CMK (cell line): ENCODE measurements around the gene VPS45.
A peak's percentile ranks its signal among the peaks of the same experiment; 100 is the strongest.
"Not testable (repeated sequence)": the region's sequence is repeated elsewhere in the genome, so short reads cannot be mapped to it uniquely, and the experiment has no call there.

Experiments used
- DNase-seq: peaks from one replicate; pipeline ENCODE4 v3.0.0-alpha.2; 2010; ENCODE audit warnings: low read depth

VPS45 gene

GRCh38 chr1:150067184-150068108 lies at the start of gene VPS45:
VPS45 (plus strand) TSS chr1:150067776; CDS start chr1:150067858, 82 bp downstream.
- DNase-seq, result peak; percentile 79

- no peak for DNase-seq
Observed at GRCh38 chr1:150018165-150018564, 49.4 kb upstream of the VPS45 start.

- no peak for DNase-seq
Observed at GRCh38 chr1:150020711-150021110, 46.9 kb upstream of the VPS45 start.

GRCh38 chr1:150021191-150021694 lies 46.3 kb upstream of the VPS45 start:
- no peak for DNase-seq

- DNase-seq, result no peak
Observed at GRCh38 chr1:150022357-150022756, 45.2 kb upstream of the VPS45 start.

GRCh38 chr1:150024156-150024555 lies 43.4 kb upstream of the VPS45 start:
- no peak for DNase-seq

- no peak for DNase-seq
Observed at GRCh38 chr1:150028322-150028721, 39.3 kb upstream of the VPS45 start.

GRCh38 chr1:150034336-150034735 lies 33.2 kb upstream of the VPS45 start:
- DNase-seq, result no peak

GRCh38 chr1:150049926-150050325 lies 17.6 kb upstream of the VPS45 start:
- DNase-seq, result no peak

GRCh38 chr1:150051089-150051373 lies 16.5 kb upstream of the VPS45 start:
- no peak for DNase-seq

GRCh38 chr1:150051905-150052412 lies 15.6 kb upstream of the VPS45 start:
- DNase-seq, result not testable (repeated sequence)

- DNase-seq, result no peak
Observed at GRCh38 chr1:150053926-150054325, 13.7 kb upstream of the VPS45 start.

- not testable (repeated sequence) for DNase-seq
Observed at GRCh38 chr1:150055507-150055906, 12.1 kb upstream of the VPS45 start.

- no peak for DNase-seq
Observed at GRCh38 chr1:150056407-150056806, 11.2 kb upstream of the VPS45 start.

GRCh38 chr1:150060260-150060659 lies 7.3 kb upstream of the VPS45 start:
- DNase-seq, result no peak

- DNase-seq, result no peak
Observed at GRCh38 chr1:150061632-150062101, 5.9 kb upstream of the VPS45 start.

- no peak for DNase-seq
Observed at GRCh38 chr1:150062113-150062512, 5.5 kb upstream of the VPS45 start.

GRCh38 chr1:150065184-150065871 lies 2.2 kb upstream of the VPS45 start:
- no peak for DNase-seq

GRCh38 chr1:150066328-150066727 lies 1.2 kb upstream of the VPS45 start:
- no peak for DNase-seq

- no peak for DNase-seq
Observed at GRCh38 chr1:150066838-150067183, 765 bp upstream of the VPS45 start.

GRCh38 chr1:150068109-150068435 lies 496 bp downstream of the VPS45 start:
- DNase-seq, result no peak

GRCh38 chr1:150069923-150070322 lies 2.3 kb downstream of the VPS45 start:
- DNase-seq, result no peak

- DNase-seq, result no peak
Observed at GRCh38 chr1:150072959-150073358, 5.4 kb downstream of the VPS45 start.
